Breast epithelium (tissue), 3 donors: Measurements from ENCODE around the gene IRF2BP2.

Experiments used
- CTCF ChIP-seq, 3 donors: fragments of 450-650 bp; IDR thresholded peaks; one replicate each; pipeline ENCODE4 v1.5.1; 2016 to 2017; ENCODE audit warnings: antibody characterized with exemption in 3 of 3, mild to moderate bottlenecking in 3 of 3, moderate library complexity in 3 of 3
- POLR2AphosphoS5 ChIP-seq, 3 donors: sonication (generic); formaldehyde crosslinking; IDR thresholded peaks; one replicate each; pipeline ENCODE4 v1.6.1; 2017; ENCODE audit warnings: antibody characterized with exemption in 3 of 3

DNA sequence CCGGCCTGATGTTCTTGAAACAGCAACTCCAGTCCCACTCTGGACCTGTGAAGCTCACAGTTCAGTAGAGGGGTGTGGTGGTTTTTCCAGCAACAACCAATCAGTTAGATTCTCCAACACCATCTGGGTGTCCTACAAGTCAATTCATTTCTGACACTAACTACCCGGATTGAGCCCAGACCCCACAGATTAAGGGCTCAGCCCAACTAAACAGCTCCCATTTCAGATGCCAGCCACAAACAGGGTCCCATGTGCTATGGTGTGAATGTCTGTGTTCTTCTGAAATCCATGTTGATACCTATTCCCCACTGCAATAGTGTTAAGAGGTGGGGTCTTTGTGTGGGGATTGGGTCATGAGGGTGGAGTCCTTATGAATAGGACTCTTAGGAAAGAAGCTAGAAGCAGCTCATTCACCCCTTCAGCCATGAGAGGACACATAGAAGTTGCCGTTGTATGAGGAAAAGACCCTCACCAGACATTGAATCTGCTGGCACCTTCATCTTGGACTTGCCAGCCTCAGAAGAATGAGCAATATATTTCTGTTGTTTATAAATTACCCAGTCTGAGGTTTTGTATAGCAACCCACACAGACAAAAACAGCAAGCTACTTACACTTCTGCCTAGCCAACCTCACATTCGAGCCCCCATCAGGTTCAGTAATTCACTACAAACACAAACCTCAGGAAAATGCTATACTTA is 53.6 kb downstream of the IRF2BP2 start:
- TF ChIP-seq POLR2AphosphoS5 (IDR thresholded peaks at IDR 0.05) (no peak), CTCF (IDR thresholded peaks at IDR 0.05) (no peak)
